Spleen (tissue), 11 donors: ENCODE results near the gene SH3BP5. TPM values are rescaled to one million over a fixed set of nuclear protein-coding genes. Genes with fewer than 3 reads are reported as not detected.

Experiments used
- DNase-seq: peaks from one replicate; pipeline ENCODE4 v3.0.0-alpha.2; 2020
- H3K27ac ChIP-seq, 8 donors: fragments of 200-600 bp; sonication (generic) in 7 of 8; 1 replicate in 4 of 8; 2 replicates in 4 of 8; pipeline versions ENCODE4 v1.5.0 to v1.8.0; 2016 to 2021; ENCODE audit warnings: inconsistent platforms in 4 of 8, mild to moderate bottlenecking in 4 of 8, moderate library complexity in 1 of 8
- H3K27me3 ChIP-seq, 7 donors: fragments of 200-600 bp; sonication (generic) in 6 of 7; replicated peaks in 1 of 7; 1 replicate in 4 of 7; 2 replicates in 3 of 7; pipeline versions ENCODE4 v1.5.0 to v1.8.0; 2016 to 2021; ENCODE audit warnings: inconsistent platforms in 3 of 7, mild to moderate bottlenecking in 1 of 7
- H3K36me3 ChIP-seq, 6 donors: fragments of 200-600 bp; sonication (generic) in 5 of 6; 1 replicate in 4 of 6; 2 replicates in 2 of 6; pipeline versions ENCODE4 v1.5.0 to v1.8.0; 2016 to 2021; ENCODE audit warnings: inconsistent platforms in 2 of 6
- H3K4me1 ChIP-seq, 6 donors: fragments of 200-600 bp; sonication (generic) in 5 of 6; 1 replicate in 3 of 6; 2 replicates in 3 of 6; pipeline versions ENCODE4 v1.5.0 to v1.8.0; 2016 to 2021; ENCODE audit warnings: inconsistent platforms in 3 of 6
- H3K4me3 ChIP-seq, 8 donors: fragments of 200-600 bp; sonication (generic) in 7 of 8; 1 replicate in 4 of 8; 2 replicates in 4 of 8; pipeline versions ENCODE4 v1.5.0 to v1.8.0; 2016 to 2021; ENCODE audit warnings: inconsistent platforms in 4 of 8, mild to moderate bottlenecking in 4 of 8, moderate library complexity in 2 of 8
- H3K9me3 ChIP-seq, 8 donors: fragments of 200-600 bp; sonication (generic) in 7 of 8; 1 replicate in 4 of 8; 2 replicates in 4 of 8; pipeline versions ENCODE4 v1.5.0 to v1.8.0; 2016 to 2021; ENCODE audit warnings: inconsistent platforms in 4 of 8
- CTCF ChIP-seq, 11 experiments: fragments of 200-600 bp in 7 of 11; fragments of 450-650 bp in 4 of 11; sonication (generic) in 4 of 11; IDR thresholded peaks in 8 of 11; conservative IDR thresholded peaks in 3 of 11; 1 replicate in 7 of 11; 2 replicates in 4 of 11; pipeline versions ENCODE4 v1.4.0 to v1.8.0; 2016 to 2021; ENCODE audit warnings: antibody characterized with exemption in 11 of 11, inconsistent platforms in 4 of 11, mild to moderate bottlenecking in 1 of 11
- POLR2A ChIP-seq, 3 donors: fragments of 450-650 bp; IDR thresholded peaks; one replicate each; pipeline ENCODE4 v1.5.1; 2017; ENCODE audit warnings: antibody characterized with exemption in 3 of 3, mild to moderate bottlenecking in 1 of 3
- POLR2AphosphoS5 ChIP-seq, 3 donors: sonication (generic); formaldehyde crosslinking; IDR thresholded peaks; one replicate each; pipeline ENCODE4 v1.5.1; 2017; ENCODE audit warnings: antibody characterized with exemption in 3 of 3
- WGBS, 5 donors: extraction: QIAGEN DNeasy Blood & Tissue Kit in 3 of 5; methylation state at CpG; one replicate each; pipeline versions ENCODE4 v1.1.5 to v1.1.7; 2013 to 2018; 5-methylcytosine and 5-hydroxymethylcytosine counted together
- intact Hi-C: fragments of 100-400 bp; cut with DNase I; formaldehyde crosslinking; loops from one replicate; pipeline ENCODE4 v1.15.0; 2023; ENCODE audit warnings: low total_unique reads
- polyA plus RNA-seq, 3 donors: library from polyadenylated mRNA; stranded (reverse); fragments of 200-250 nt; gene quantifications; one replicate each; pipeline ENCODE4 v1.2.1, GENCODE V29; 2013
- total RNA-seq, 7 donors: library from RNA; depleted of rRNA in 3 of 7; stranded (reverse); fragments of >200 nt in 3 of 7; fragmentation: NEBNext Ultra II Directional in 4 of 7; extraction: Animal tissue kit (Norgen Biotek cat#: 25700) in 4 of 7; gene quantifications; one replicate each; pipeline versions ENCODE4 v1.1.0 to v1.2.1, GENCODE V29; 2016 to 2021
- donor health status: healthy with polysubstance abuse.
- donor health status: DM: no; HTN: no; CAD: no; lungs with moderate emphysema.
- donor health status: DM: no; HTN: no; CAD: no.
- donor health status: Bipolar disorder and iron deficiency.
- donor health status: healthy.
- donor health status: DM: no; HTN: no; CAD: no.
- donor health status: DM: yes; HTN: yes; CAD: no.

The SH3BP5 gene
- total and polyA plus RNA-seq, 10 donors, result 36.4 to 75.0 (median 53.7) TPM

GRCh38 chr3:15207836-15208504 lies 124.4 kb downstream of the SH3BP5 start:
- Histone ChIP-seq H3K4me3 (peak overlapping the region in 6 of 8 donors; percentile 59 to 98 (median 87)), H3K36me3 (peaks cover 0 to 40% (median 7%) of the 10 kb centered on the region in 6 donors), H3K4me1 (peaks cover 18 to 68% (median 47%) of the 10 kb centered on the region in 6 donors), H3K27me3 (no peaks in the 10 kb centered on the region), H3K27ac (peak overlapping the region in 2 of 8 donors; percentile 95 to 96), H3K9me3 (no peaks in the 10 kb centered on the region)
- TF ChIP-seq CTCF (IDR thresholded peaks at IDR 0.05 in 8 of 11, conservative IDR thresholded peaks at IDR 0.05 in 3 of 11), result no peak
- TF ChIP-seq POLR2A (IDR thresholded peaks at IDR 0.05), result no peak
- no peak for TF ChIP-seq POLR2AphosphoS5 (IDR thresholded peaks at IDR 0.05)
- 79 to 93% (median 81%) methylated on average over 5 of the region's 5 CpGs for WGBS, 5 donors
- DNase-seq, result no peak
- intact Hi-C loops, result loop anchor here (10.0 kb wide), 1 partner anchor 357 kb away; no protein-coding TSS in a partner anchor

- 4 to 9% (median 6%) methylated on average over 15 to 30 of the region's 30 CpGs for WGBS, 5 donors
- H3K4me3 ChIP-seq, result peak overlapping the region; percentile 59 to 98 (median 88)
- no peaks in the 10 kb centered on the region for H3K9me3 ChIP-seq
- H3K27ac ChIP-seq, result peak overlapping the region; percentile 95 to 99 (median 96)
- H3K27me3 ChIP-seq, result no peaks in the 10 kb centered on the region
- peaks cover 0 to 29% (median 0%) of the 10 kb centered on the region in 6 donors for H3K36me3 ChIP-seq
- TF ChIP-seq CTCF (IDR thresholded peaks at IDR 0.05 in 8 of 11, conservative IDR thresholded peaks at IDR 0.05 in 3 of 11) (no peak), POLR2AphosphoS5 (IDR thresholded peaks at IDR 0.05) (peak in 1 of 3 donors; percentile 42), POLR2A (IDR thresholded peaks at IDR 0.05) (no peak)
- peaks cover 18 to 70% (median 53%) of the 10 kb centered on the region in 6 donors for H3K4me1 ChIP-seq
- DNase-seq, result peak; percentile 76
- intact Hi-C loops, result loop anchor here (10.0 kb wide), 1 partner anchor 358 kb away; no protein-coding TSS in a partner anchor
Measured at GRCh38 chr3:15206662-15207576, 125.5 kb downstream of the SH3BP5 start.

DNA sequence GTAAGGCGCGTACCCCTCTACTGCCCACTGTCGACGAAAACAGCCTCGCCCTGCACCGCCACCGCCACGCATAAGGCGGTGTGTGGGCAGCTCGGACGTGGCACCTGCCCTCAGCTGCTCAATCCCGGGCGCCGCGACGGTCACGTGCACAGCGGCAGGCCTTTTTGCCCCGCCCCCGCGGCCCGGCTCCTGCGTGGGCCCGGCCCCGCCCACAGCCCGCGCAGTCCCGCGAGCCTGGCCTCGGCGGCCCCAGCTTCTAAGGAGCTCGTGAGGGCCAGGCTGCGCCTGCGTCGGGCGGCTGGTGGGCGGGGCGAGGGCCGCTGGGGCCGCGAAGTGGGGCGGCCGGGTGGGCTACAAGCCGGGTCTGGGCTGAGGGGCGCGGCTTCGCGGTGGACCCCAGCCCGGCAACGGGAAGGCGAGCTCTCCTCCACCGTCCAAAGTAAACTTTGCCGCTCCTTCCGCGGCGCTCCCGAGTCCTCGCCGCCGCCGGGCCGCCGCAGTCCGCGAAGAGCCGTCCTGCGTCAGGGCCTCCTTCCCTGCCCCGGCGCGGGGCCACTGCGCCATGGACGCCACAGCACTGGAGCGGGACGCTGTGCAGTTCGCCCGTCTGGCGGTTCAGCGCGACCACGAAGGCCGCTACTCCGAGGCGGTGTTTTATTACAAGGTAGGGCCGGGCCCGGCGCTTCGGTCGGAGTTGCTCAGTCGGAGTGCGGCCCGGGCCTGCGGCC lies 126.3 kb downstream of the SH3BP5 start, which contains the start of gene CAPN7:
TSS of gene CAPN7 (plus strand) at position 313 of the 728 bp plus-strand sequence. CDS start at position 563, 250 bp downstream.
- Histone ChIP-seq H3K9me3 (no peaks in the 10 kb centered on the region), H3K4me1 (peaks cover 18 to 63% (median 50%) of the 10 kb centered on the region in 6 donors), H3K27me3 (no peaks in the 10 kb centered on the region), H3K36me3 (peaks cover 0 to 22% (median 0%) of the 10 kb centered on the region in 6 donors), H3K4me3 (peak within 1 kb of the TSS; percentile 59 to 98 (median 88)), H3K27ac (peak within 1 kb of the TSS; percentile 95 to 99 (median 96))
- TF ChIP-seq POLR2AphosphoS5 (IDR thresholded peaks at IDR 0.05) (peak; percentile 95 to 99 (median 99)), POLR2A (IDR thresholded peaks at IDR 0.05) (peak in 2 of 3 donors; percentile 78), CTCF (IDR thresholded peaks at IDR 0.05 in 8 of 11, conservative IDR thresholded peaks at IDR 0.05 in 3 of 11) (peak in 10 of 11 experiments; percentile 23 to 65 (median 50))
- intact Hi-C loops, result loop anchor here (10.0 kb wide), 1 partner anchor 359 kb away; no protein-coding TSS in a partner anchor
- WGBS, 5 donors, result 0 to 1% (median 1%) methylated on average over 44 to 92 of the region's 92 CpGs
- DNase-seq, result peak; percentile 99
